Endodermal cell (in vitro differentiated cells): ENCODE data around the gene RIPPLY3. TPM values are rescaled to one million over a fixed set of nuclear protein-coding genes. Genes with fewer than 3 reads are reported as not detected.
A peak's percentile ranks its signal among the peaks of the same experiment; 100 is the strongest.

ENCODE experiments used
- DNase-seq: peaks from one replicate; pipeline ENCODE4 v3.0.0-alpha.2; 2017
- H3K27ac ChIP-seq: 2 replicates; pipeline ENCODE4 v1.5.1; 2013; ENCODE audit warnings: mild to moderate bottlenecking, low read depth, low read length, moderate library complexity
- H3K27me3 ChIP-seq: 2 replicates; pipeline ENCODE4 v1.6.1; 2013; ENCODE audit warnings: mild to moderate bottlenecking, low read length, moderate library complexity; ENCODE audit not compliant: insufficient read depth, control insufficient read depth, poor library complexity, severe bottlenecking
- H3K36me3 ChIP-seq: 2 replicates; pipeline ENCODE4 v1.7.0; 2013; ENCODE audit warnings: mild to moderate bottlenecking, low read length, moderate library complexity; ENCODE audit not compliant: control insufficient read depth, insufficient read depth
- H3K4me1 ChIP-seq: one replicate; pipeline ENCODE4 v1.7.0; 2013; ENCODE audit warnings: low read length; ENCODE audit not compliant: control insufficient read depth, insufficient read depth
- H3K4me3 ChIP-seq: 2 replicates; pipeline ENCODE4 v1.5.1; 2013; ENCODE audit warnings: mild to moderate bottlenecking, low read length, moderate library complexity
- H3K9ac ChIP-seq: 2 replicates; pipeline ENCODE4 v1.6.1; 2013; ENCODE audit warnings: mild to moderate bottlenecking, low read length, moderate library complexity; ENCODE audit not compliant: poor library complexity, severe bottlenecking; ENCODE audit errors: extremely low read depth
- H3K9me3 ChIP-seq: 2 replicates; pipeline ENCODE4 v1.6.1; 2013; ENCODE audit warnings: mild to moderate bottlenecking, low read length, moderate library complexity; ENCODE audit not compliant: control insufficient read depth
- H3K27ac Mint-ChIP-seq: 2 replicates; pipeline ENCODE4 v1.8.0; 2020; ENCODE audit warnings: mixed read lengths
- H3K27me3 Mint-ChIP-seq: 2 replicates; pipeline ENCODE4 v1.8.0; 2021; ENCODE audit warnings: mild to moderate bottlenecking, mixed read lengths; ENCODE audit not compliant: insufficient read depth
- H3K36me3 Mint-ChIP-seq: 2 replicates; pipeline ENCODE4 v1.8.0; 2020; ENCODE audit warnings: low read depth, mixed read lengths
- H3K4me1 Mint-ChIP-seq: 2 replicates; pipeline ENCODE4 v1.8.0; 2020; ENCODE audit warnings: mixed read lengths
- H3K4me3 Mint-ChIP-seq: 2 replicates; pipeline ENCODE4 v1.8.0; 2020; ENCODE audit warnings: mild to moderate bottlenecking, moderate library complexity, mixed read lengths
- H3K9me3 Mint-ChIP-seq: 2 replicates; pipeline ENCODE4 v1.8.0; 2020; ENCODE audit warnings: mild to moderate bottlenecking, mixed read lengths
- WGBS, 2 experiments: methylation state at CpG; one replicate each; pipeline versions ENCODE4 v1.1.5 to v1.1.7; 2013; ENCODE audit warnings: missing lambda C conversion rate in 2 of 2, mixed read lengths in 1 of 2; ENCODE audit not compliant: insufficient coverage in 1 of 2, insufficient read length in 1 of 2; 5-methylcytosine and 5-hydroxymethylcytosine counted together
- total RNA-seq, 2 donors: library from RNA; stranded (reverse); fragmentation: NEBNext Ultra II Directional in 1 of 2; extraction: Animal tissue kit (Norgen Biotek cat#: 25700) in 1 of 2; gene quantifications; 2 replicates in 1 of 2; 3 replicates in 1 of 2; pipeline ENCODE4 v1.2.1, GENCODE V29; 2021
- TF ChIP-seq, protein P1 (sequence below): fragments of 200-600 bp; sonication (generic); conservative IDR thresholded peaks from 2 replicates; pipeline ENCODE4 v1.5.0; 2021; ENCODE audit warnings: antibody characterized with exemption, mild to moderate bottlenecking

RIPPLY3 gene
- total RNA-seq, 2 donors from 2014 or later, result 15.6 to 28.0 TPM

DNA sequence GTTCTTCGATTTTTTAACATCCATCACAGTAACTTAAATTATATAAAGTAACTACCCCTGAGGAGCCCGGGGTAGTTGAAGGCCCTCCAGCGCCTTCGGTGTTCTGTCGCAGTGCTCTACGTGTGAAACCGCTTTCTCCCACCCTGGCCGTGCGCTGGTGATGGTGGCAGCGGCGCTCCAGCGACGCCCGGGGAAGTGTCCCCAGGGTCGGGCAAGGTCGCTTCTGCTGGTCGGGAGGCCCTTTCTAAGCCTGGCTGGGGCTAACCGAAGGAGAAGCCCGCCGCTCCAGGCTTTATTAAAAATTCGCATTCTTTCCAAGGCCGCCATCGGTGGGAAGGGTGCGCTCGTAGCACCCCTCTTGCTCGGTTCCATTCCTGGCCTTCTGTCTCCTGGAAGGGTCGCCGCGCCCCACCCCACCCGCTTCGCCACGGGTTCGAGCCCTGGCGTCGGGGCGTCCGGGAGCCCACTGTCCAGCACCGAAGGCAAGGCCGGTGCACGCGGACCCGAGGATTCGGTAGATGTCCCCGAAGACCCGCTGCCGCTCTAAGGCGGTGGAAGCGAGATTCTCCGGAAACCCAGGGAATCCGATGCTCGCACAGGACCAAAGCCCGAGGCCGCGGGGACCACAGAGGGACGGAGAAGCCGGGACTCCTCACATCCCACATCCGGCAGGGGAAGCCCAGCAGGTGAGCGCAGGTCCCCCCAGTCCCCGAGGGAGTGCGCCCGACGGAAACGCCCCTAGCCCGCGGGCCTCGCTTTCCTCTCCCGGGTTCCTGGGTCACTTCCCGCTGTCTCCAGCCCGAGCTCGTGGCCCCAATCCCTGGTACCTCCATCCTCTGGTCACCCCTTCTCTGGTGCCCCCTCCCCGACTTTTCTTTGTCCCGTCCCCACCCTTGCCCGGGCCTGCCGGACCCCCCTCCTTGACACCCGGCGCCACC lies 685 bp upstream of the RIPPLY3 start:
- TF ChIP-seq, protein P1, sequence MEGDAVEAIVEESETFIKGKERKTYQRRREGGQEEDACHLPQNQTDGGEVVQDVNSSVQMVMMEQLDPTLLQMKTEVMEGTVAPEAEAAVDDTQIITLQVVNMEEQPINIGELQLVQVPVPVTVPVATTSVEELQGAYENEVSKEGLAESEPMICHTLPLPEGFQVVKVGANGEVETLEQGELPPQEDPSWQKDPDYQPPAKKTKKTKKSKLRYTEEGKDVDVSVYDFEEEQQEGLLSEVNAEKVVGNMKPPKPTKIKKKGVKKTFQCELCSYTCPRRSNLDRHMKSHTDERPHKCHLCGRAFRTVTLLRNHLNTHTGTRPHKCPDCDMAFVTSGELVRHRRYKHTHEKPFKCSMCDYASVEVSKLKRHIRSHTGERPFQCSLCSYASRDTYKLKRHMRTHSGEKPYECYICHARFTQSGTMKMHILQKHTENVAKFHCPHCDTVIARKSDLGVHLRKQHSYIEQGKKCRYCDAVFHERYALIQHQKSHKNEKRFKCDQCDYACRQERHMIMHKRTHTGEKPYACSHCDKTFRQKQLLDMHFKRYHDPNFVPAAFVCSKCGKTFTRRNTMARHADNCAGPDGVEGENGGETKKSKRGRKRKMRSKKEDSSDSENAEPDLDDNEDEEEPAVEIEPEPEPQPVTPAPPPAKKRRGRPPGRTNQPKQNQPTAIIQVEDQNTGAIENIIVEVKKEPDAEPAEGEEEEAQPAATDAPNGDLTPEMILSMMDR, result no peak
- Histone ChIP-seq H3K36me3 (peaks cover 6% of the 10 kb centered on the region), H3K9me3 (no peaks in the 10 kb centered on the region), H3K9ac (no peak overlapping the region), H3K4me3 (peak overlapping the region; percentile 80), H3K27ac (no peak overlapping the region), H3K4me1 (no peaks in the 10 kb centered on the region), H3K27me3 (peaks cover 18% of the 10 kb centered on the region)
- H3K4me1 Mint-ChIP-seq, result peaks cover 13% of the 10 kb centered on the region
- peak; percentile 82 for DNase-seq
- H3K27ac Mint-ChIP-seq, result no peak overlapping the region
- H3K9me3 Mint-ChIP-seq, result no peaks in the 10 kb centered on the region
- peaks cover 53% of the 10 kb centered on the region for H3K27me3 Mint-ChIP-seq
- H3K36me3 Mint-ChIP-seq, result no peaks in the 10 kb centered on the region
- peak overlapping the region; percentile 63 for H3K4me3 Mint-ChIP-seq
- WGBS, 2 experiments, result 33 to 39% methylated on average over 46 to 76 of the region's 76 CpGs

DNA sequence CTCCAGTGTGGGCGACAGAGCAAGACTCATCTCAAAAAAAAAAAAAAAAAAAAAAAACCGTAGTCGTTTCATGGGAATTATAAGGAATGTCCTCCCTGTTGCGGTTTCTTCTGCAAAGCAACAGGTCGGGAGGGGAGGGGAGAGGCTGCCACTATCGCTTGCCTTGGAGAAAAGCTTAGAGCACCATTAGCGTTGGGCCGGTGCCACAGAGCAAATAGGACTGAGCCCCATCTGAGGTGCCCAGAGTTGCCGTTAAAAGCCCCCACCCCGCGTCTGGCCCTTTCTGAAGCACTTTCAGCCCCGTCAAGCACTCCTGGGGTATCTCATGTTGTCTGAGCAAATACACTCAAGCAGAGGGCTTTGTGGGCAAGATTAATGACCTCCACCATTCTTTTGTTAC lies 2.2 kb downstream of the RIPPLY3 start:
- H3K9ac ChIP-seq, result no peak overlapping the region
- H3K9me3 ChIP-seq, result no peaks in the 10 kb centered on the region
- 55 to 56% methylated on average over 7 to 12 of the region's 12 CpGs for WGBS, 2 experiments
- peaks cover 18% of the 10 kb centered on the region for H3K27me3 ChIP-seq
- H3K9me3 Mint-ChIP-seq, result no peaks in the 10 kb centered on the region
- H3K4me1 Mint-ChIP-seq, result peaks cover 13% of the 10 kb centered on the region
- H3K4me1 ChIP-seq, result no peaks in the 10 kb centered on the region
- peak overlapping the region; percentile 63 for H3K4me3 Mint-ChIP-seq
- peaks cover 6% of the 10 kb centered on the region for H3K36me3 ChIP-seq
- TF ChIP-seq, protein P1, result no peak
- H3K36me3 Mint-ChIP-seq, result peaks cover 4% of the 10 kb centered on the region
- no peak overlapping the region for H3K27ac Mint-ChIP-seq
- DNase-seq, result peak; percentile 65
- no peak overlapping the region for H3K27ac ChIP-seq
- H3K4me3 ChIP-seq, result no peak overlapping the region
- peaks cover 49% of the 10 kb centered on the region for H3K27me3 Mint-ChIP-seq

DNA sequence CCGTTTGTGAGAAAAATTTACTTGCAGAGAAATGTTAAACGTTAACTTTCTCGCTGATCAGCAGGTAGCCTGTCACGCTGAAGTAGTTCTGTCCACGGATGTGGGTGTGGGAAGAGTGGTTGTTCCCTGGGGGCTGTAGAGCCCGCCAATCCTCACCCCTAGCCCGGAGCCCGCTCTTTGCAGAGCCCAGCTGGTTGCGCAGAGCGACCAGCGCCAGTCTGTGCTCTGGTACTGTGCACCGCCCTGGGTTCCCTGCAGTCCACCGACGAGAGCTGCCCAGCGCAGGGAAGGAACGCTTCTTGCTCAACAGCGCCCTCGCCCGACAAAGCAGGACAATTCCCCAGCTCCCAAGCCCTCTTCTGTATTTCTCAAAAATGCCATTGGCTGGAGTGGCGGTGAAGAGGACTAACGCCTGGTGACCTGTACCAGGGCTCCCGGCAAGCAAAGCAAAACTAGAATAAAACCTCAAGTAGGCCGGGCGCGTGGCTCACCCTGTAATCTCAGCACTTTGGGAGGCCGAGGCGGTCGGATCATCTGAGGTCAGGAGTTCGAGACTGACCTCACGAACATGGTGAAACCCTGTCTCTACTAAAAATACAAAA lies 3.3 kb downstream of the RIPPLY3 start:
- peaks cover 6% of the 10 kb centered on the region for H3K36me3 ChIP-seq
- H3K36me3 Mint-ChIP-seq, result peaks cover 7% of the 10 kb centered on the region
- peak overlapping the region; percentile 72 for H3K4me3 ChIP-seq
- H3K27me3 ChIP-seq, result peaks cover 18% of the 10 kb centered on the region
- peak overlapping the region; percentile 63 for H3K4me3 Mint-ChIP-seq
- H3K4me1 ChIP-seq, result no peaks in the 10 kb centered on the region
- H3K9me3 Mint-ChIP-seq, result no peaks in the 10 kb centered on the region
- 25 to 28% methylated on average over 18 to 30 of the region's 30 CpGs for WGBS, 2 experiments
- no peak overlapping the region for H3K27ac Mint-ChIP-seq
- TF ChIP-seq, protein P1, result peak; percentile 90
- DNase-seq, result peak; percentile 98
- peaks cover 13% of the 10 kb centered on the region for H3K4me1 Mint-ChIP-seq
- no peak overlapping the region for H3K27ac ChIP-seq
- no peaks in the 10 kb centered on the region for H3K9me3 ChIP-seq
- peaks cover 39% of the 10 kb centered on the region for H3K27me3 Mint-ChIP-seq
- no peak overlapping the region for H3K9ac ChIP-seq
